DMS53 (cell line): ENCODE measurements around the gene NUTF2.

ENCODE experiments used
- DNase-seq: peaks from one replicate; lab custom pipeline; 2025; lab: John Stamatoyannopoulos, UW

Gene NUTF2

GRCh38 chr16:67837811-67838210 is 8.9 kb upstream of the NUTF2 start:
- no peak for DNase-seq

GRCh38 chr16:67841198-67841815 is 5.4 kb upstream of the NUTF2 start:
- DNase-seq = peak; percentile 74

- DNase-seq = peak; percentile 97
These were observed 4.8 kb upstream of the NUTF2 start, which contains the start of gene THAP11 for GRCh38 chr16:67841816-67842508. THAP11 (plus strand) TSS chr16:67842320; CDS start chr16:67842555, 235 bp downstream.

- peak; percentile 79 for DNase-seq
These were observed 4.0 kb upstream of the NUTF2 start for GRCh38 chr16:67842509-67843342.

- DNase-seq = peak; percentile 74
These were observed 3.4 kb upstream of the NUTF2 start for GRCh38 chr16:67843343-67843765.

- no peak for DNase-seq
These were observed 2.2 kb upstream of the NUTF2 start for GRCh38 chr16:67844497-67844896.

- DNase-seq = peak; percentile 39
These were observed 1.3 kb upstream of the NUTF2 start for GRCh38 chr16:67845291-67846062.

GRCh38 chr16:67846063-67846319 is 742 bp upstream of the NUTF2 start:
- DNase-seq = no peak

GRCh38 chr16:67847064-67847861 is 530 bp downstream of the NUTF2 start, which contains the start of gene CENPT:
CENPT (minus strand) TSS chr16:67847693; CDS start chr16:67833859, 13,834 bp downstream.
- peak; percentile 88 for DNase-seq

GRCh38 chr16:67848118-67848517 is 1.4 kb downstream of the NUTF2 start:
- DNase-seq = no peak

GRCh38 chr16:67853670-67854069 is 6.9 kb downstream of the NUTF2 start:
- DNase-seq = no peak

- DNase-seq = no peak
These were observed 9.1 kb downstream of the NUTF2 start for GRCh38 chr16:67855789-67856188.

GRCh38 chr16:67856927-67857546 is 10.3 kb downstream of the NUTF2 start:
- DNase-seq = peak; percentile 62

- peak; percentile 98 for DNase-seq
These were observed 11.0 kb downstream of the NUTF2 start for GRCh38 chr16:67857547-67858233.

GRCh38 chr16:67858500-67858899 is 11.8 kb downstream of the NUTF2 start:
- peak; percentile 50 for DNase-seq

- DNase-seq = no peak
These were observed 14.1 kb downstream of the NUTF2 start for GRCh38 chr16:67860589-67861398.

GRCh38 chr16:67861877-67862276 is 15.1 kb downstream of the NUTF2 start:
- no peak for DNase-seq

GRCh38 chr16:67862623-67863583 is 16.2 kb downstream of the NUTF2 start:
- DNase-seq = no peak
